A172 (cell line): Measurements from ENCODE around the gene SH3RF1. TPM values are rescaled to one million over a fixed set of nuclear protein-coding genes. Genes with fewer than 3 reads are reported as not detected.

ENCODE experiments used
- DNase-seq: peaks from one replicate; pipeline ENCODE4 v3.0.0-alpha.2; 2015; ENCODE audit warnings: low spot score
- total RNA-seq: library from RNA; depleted of rRNA; stranded (reverse); fragments of >200 nt; shearing (Covaris generic); gene quantifications from 2 replicates; pipeline ENCODE4 v1.2.3, GENCODE V29; 2014

SH3RF1 gene
- total RNA-seq, 1 experiment from 2014 or later, result 11.0 TPM

- DNase-seq, result no peak
Measured at GRCh38 chr4:169275180-169275579, 4.4 kb upstream of the SH3RF1 start.

GRCh38 chr4:169274033-169274432, 3.3 kb upstream of the SH3RF1 start:
- no peak for DNase-seq

- no peak for DNase-seq
Measured at GRCh38 chr4:169272265-169272886, 1.6 kb upstream of the SH3RF1 start.

- no peak for DNase-seq
Measured at GRCh38 chr4:169271692-169272007, 894 bp upstream of the SH3RF1 start.

- DNase-seq, result peak; percentile 25
Measured at GRCh38 chr4:169269916-169270809, 593 bp downstream of the SH3RF1 start.

GRCh38 chr4:169268951-169269760, 1.6 kb downstream of the SH3RF1 start:
- peak; percentile 70 for DNase-seq

- no peak for DNase-seq
Measured at GRCh38 chr4:169267070-169267469, 3.7 kb downstream of the SH3RF1 start.

GRCh38 chr4:169266661-169267060, 4.1 kb downstream of the SH3RF1 start:
- no peak for DNase-seq

- no peak for DNase-seq
Measured at GRCh38 chr4:169266081-169266480, 4.7 kb downstream of the SH3RF1 start.

GRCh38 chr4:169263791-169264392, 6.9 kb downstream of the SH3RF1 start:
- no peak for DNase-seq

GRCh38 chr4:169260217-169260866, 10.4 kb downstream of the SH3RF1 start:
- no peak for DNase-seq

- no peak for DNase-seq
Measured at GRCh38 chr4:169259271-169259670, 11.5 kb downstream of the SH3RF1 start.

- DNase-seq, result no peak
Measured at GRCh38 chr4:169258141-169258540, 12.6 kb downstream of the SH3RF1 start.

- DNase-seq, result no peak
Measured at GRCh38 chr4:169256856-169257761, 13.6 kb downstream of the SH3RF1 start.

- DNase-seq, result no peak
Measured at GRCh38 chr4:169256101-169256612, 14.6 kb downstream of the SH3RF1 start.

GRCh38 chr4:169254546-169254983, 16.2 kb downstream of the SH3RF1 start:
- DNase-seq, result peak; percentile 71

GRCh38 chr4:169253904-169254303, 16.9 kb downstream of the SH3RF1 start:
- DNase-seq, result peak; percentile 79

GRCh38 chr4:169253113-169253671, 17.6 kb downstream of the SH3RF1 start:
- no peak for DNase-seq

GRCh38 chr4:169252339-169253112, 18.2 kb downstream of the SH3RF1 start:
- DNase-seq, result no peak
